ENCODE measurements around the gene ARPC5.
A peak's percentile ranks its signal among the peaks of the same experiment; 100 is the strongest.

DNA sequence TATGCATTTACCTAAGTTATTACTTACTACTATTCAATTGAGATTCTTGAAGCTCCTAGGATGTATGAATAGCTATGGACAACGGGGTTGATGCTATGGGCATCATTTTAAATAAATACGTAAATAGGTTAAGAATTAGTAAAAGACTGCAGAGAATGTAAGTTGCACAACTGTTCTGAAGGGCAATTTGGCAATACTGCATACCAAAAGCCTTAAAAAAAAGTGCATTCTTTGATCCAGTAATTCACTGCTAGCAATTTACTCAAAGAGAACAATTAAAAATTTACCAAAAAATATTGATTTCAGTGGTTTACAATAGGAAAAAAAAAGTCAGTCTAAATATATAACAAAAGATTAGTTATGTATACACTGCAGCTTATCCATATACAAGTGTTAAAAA is 3.5 kb downstream of the ARPC5 start:
- TF ChIP-seq POLR2A (IDR thresholded peaks at IDR 0.05) (no peak), EP300 (IDR thresholded peaks at IDR 0.05; ENCODE audit: low read depth) (no peak), POLR2AphosphoS5 (IDR thresholded peaks at IDR 0.05) (peak in 1 of 3 donors; percentile 32)
- TF ChIP-seq, protein P1, sequence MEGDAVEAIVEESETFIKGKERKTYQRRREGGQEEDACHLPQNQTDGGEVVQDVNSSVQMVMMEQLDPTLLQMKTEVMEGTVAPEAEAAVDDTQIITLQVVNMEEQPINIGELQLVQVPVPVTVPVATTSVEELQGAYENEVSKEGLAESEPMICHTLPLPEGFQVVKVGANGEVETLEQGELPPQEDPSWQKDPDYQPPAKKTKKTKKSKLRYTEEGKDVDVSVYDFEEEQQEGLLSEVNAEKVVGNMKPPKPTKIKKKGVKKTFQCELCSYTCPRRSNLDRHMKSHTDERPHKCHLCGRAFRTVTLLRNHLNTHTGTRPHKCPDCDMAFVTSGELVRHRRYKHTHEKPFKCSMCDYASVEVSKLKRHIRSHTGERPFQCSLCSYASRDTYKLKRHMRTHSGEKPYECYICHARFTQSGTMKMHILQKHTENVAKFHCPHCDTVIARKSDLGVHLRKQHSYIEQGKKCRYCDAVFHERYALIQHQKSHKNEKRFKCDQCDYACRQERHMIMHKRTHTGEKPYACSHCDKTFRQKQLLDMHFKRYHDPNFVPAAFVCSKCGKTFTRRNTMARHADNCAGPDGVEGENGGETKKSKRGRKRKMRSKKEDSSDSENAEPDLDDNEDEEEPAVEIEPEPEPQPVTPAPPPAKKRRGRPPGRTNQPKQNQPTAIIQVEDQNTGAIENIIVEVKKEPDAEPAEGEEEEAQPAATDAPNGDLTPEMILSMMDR (IDR thresholded peaks at IDR 0.05), result no peak

Data from transverse colon (tissue), 4 donors.